ENCODE measurements around the gene IPO11. TPM values are rescaled to one million over a fixed set of nuclear protein-coding genes. Genes with fewer than 3 reads are reported as not detected.

The IPO11 gene
- total RNA-seq, 1 experiment from 2014 or later: 47.1 TPM

- TF ChIP-seq CTCF (conservative IDR thresholded peaks at IDR 0.05) (no peak), EZH2 (IDR thresholded peaks at IDR 0.05; ENCODE audit: low read depth) (no peak)
- intact Hi-C loops (cut with micrococcal nuclease; ENCODE audit: unreplicated experiment): no loop called here
These were observed 162.0 kb downstream of the IPO11 start for GRCh38 chr5:62574599-62574998.

DNA sequence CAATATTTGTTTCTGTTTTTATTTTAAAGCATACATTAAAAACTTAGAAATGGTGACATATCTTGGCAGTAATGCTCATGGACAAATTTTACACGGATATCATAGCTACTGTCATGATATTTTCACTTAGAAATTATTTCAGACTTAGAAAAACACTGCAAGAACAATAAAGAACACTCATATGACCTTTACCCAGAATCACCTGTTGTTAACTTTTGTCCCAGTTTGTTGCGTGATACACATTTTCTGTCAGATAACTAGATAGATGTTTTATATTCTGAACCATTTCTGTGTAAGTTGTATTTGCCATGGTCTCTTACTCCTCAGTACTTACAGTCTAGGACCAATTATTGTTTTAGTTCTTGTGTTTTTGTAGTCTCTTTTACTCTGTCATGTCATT lies 162.5 kb downstream of the IPO11 start:
- Histone ChIP-seq H3K36me3 (ENCODE audit: low read depth) (no peaks in the 10 kb centered on the region), H3K27me3 (ENCODE audit: insufficient read depth, low read depth) (no peaks in the 10 kb centered on the region), H3F3A (ENCODE audit: insufficient read depth, low read depth) (0 out of 2 replicates have a peak, but pooled peaks cover under 1% of the 10 kb centered on the region), H3K9me3 (ENCODE audit: insufficient read depth, low read depth) (no peaks in the 10 kb centered on the region), H2AFZ (no peak overlapping the region), H3K9me2 (ENCODE audit: insufficient read depth) (no peaks in the 10 kb centered on the region), H3K27ac (no peak overlapping the region), H3K4me3 (no peak overlapping the region), H3K4me1 (replicated peaks; ENCODE audit: insufficient read depth) (no peaks in the 10 kb centered on the region), H3K79me2 (ENCODE audit: low read depth) (no peaks in the 10 kb centered on the region), H4K20me1 (ENCODE audit: insufficient read depth) (no peaks in the 10 kb centered on the region), H3K4me2 (no peak overlapping the region)
- no peak for TF ChIP-seq EZH2 (IDR thresholded peaks at IDR 0.05; ENCODE audit: low read depth)
- no peak for TF ChIP-seq CTCF (conservative IDR thresholded peaks at IDR 0.05)
- DNase-seq: no peak
- intact Hi-C loops (cut with micrococcal nuclease; ENCODE audit: unreplicated experiment): no loop called here
- POLR2A ChIA-PET (ENCODE audit: unreplicated experiment): no interaction called here
- CTCF ChIA-PET: no interaction called here
- no TSS peak for BruUV-seq (replicated peaks)

More at GRCh38 chr5:62574599-62574998, 162.0 kb downstream of the IPO11 start:
- BruUV-seq (replicated peaks): no TSS peak
- Histone ChIP-seq H3K79me2 (ENCODE audit: low read depth) (no peaks in the 10 kb centered on the region), H3K4me1 (replicated peaks; ENCODE audit: insufficient read depth) (no peaks in the 10 kb centered on the region), H3K27me3 (ENCODE audit: insufficient read depth, low read depth) (no peaks in the 10 kb centered on the region), H4K20me1 (ENCODE audit: insufficient read depth) (no peaks in the 10 kb centered on the region), H3F3A (ENCODE audit: insufficient read depth, low read depth) (0 out of 2 replicates have a peak, but pooled peaks cover 4% of the 10 kb centered on the region), H3K36me3 (ENCODE audit: low read depth) (no peaks in the 10 kb centered on the region), H2AFZ (no peak overlapping the region), H3K9me2 (ENCODE audit: insufficient read depth) (no peaks in the 10 kb centered on the region), H3K4me2 (no peak overlapping the region), H3K4me3 (no peak overlapping the region), H3K9me3 (ENCODE audit: insufficient read depth, low read depth) (no peaks in the 10 kb centered on the region), H3K27ac (no peak overlapping the region)
- no peak for DNase-seq
- ChIA-PET CTCF (no interaction called here), POLR2A (ENCODE audit: unreplicated experiment) (no interaction called here)

DNA sequence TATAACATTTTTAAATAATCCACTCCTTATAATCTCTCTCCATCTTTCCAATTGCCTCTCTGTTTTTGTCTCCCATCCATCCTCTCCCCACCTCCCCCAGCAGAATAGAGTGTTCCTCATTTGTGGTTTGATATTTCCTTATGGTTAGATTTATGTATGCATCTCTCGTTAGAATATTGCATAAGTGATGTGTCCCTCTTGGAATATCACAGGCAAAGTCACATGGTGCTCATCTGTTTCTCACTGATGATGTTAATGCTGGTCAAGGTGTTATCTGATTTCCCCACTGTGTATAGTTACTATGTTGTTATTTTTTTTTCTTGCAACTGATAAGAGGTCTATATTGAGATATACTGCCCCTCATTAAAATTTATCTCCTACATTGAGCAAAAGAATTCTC lies 162.9 kb downstream of the IPO11 start:
- Histone ChIP-seq H3K36me3 (ENCODE audit: low read depth) (no peaks in the 10 kb centered on the region), H2AFZ (no peak overlapping the region), H3K79me2 (ENCODE audit: low read depth) (no peaks in the 10 kb centered on the region), H3K27me3 (ENCODE audit: insufficient read depth, low read depth) (no peaks in the 10 kb centered on the region), H3K4me2 (no peak overlapping the region), H4K20me1 (ENCODE audit: insufficient read depth) (no peaks in the 10 kb centered on the region), H3K4me1 (replicated peaks; ENCODE audit: insufficient read depth) (no peaks in the 10 kb centered on the region), H3K9me3 (ENCODE audit: insufficient read depth, low read depth) (no peaks in the 10 kb centered on the region), H3K4me3 (no peak overlapping the region), H3F3A (ENCODE audit: insufficient read depth, low read depth) (no peaks in the 10 kb centered on the region), H3K9me2 (ENCODE audit: insufficient read depth) (no peaks in the 10 kb centered on the region), H3K27ac (no peak overlapping the region)
- intact Hi-C loops (cut with micrococcal nuclease; ENCODE audit: unreplicated experiment): no loop called here
- DNase-seq: no peak
- CTCF ChIA-PET: no interaction called here
- no TSS peak for BruUV-seq (replicated peaks)
- no peak for TF ChIP-seq EZH2 (IDR thresholded peaks at IDR 0.05; ENCODE audit: low read depth)
- TF ChIP-seq CTCF (conservative IDR thresholded peaks at IDR 0.05): no peak
- POLR2A ChIA-PET (ENCODE audit: unreplicated experiment): no interaction called here
